Psoas muscle (tissue), 8 donors: ENCODE data around the gene APIP. TPM values are rescaled to one million over a fixed set of nuclear protein-coding genes. Genes with fewer than 3 reads are reported as not detected.

Experiments used
- ATAC-seq, 4 donors: fragments of 200-7000 bp; cut with Tn5 transposase; one replicate each; pipeline ENCODE4 v1.9.1; 2020; ENCODE audit warnings: moderate library complexity in 3 of 4, mild to moderate bottlenecking in 2 of 4
- DNase-seq, 2 donors: peaks; one replicate each; pipeline ENCODE4 v3.0.0-alpha.2; 2020
- H3K27ac ChIP-seq: fragments of 200-600 bp; one replicate; pipeline ENCODE4 v1.8.0; 2022
- H3K27me3 ChIP-seq, 3 donors: fragments of 200-600 bp in 1 of 3; one replicate each; pipeline versions ENCODE4 v1.6.1 to v1.8.0; 2013 to 2022; ENCODE audit warnings: low read length in 2 of 3, mild to moderate bottlenecking in 2 of 3, moderate library complexity in 1 of 3; ENCODE audit not compliant: insufficient read depth in 3 of 3
- H3K36me3 ChIP-seq, 2 donors: fragments of 200-600 bp in 1 of 2; one replicate each; pipeline versions ENCODE4 v1.6.1 to v1.8.0; 2013 to 2022; ENCODE audit warnings: low read depth in 1 of 2, mild to moderate bottlenecking in 1 of 2, moderate library complexity in 1 of 2; ENCODE audit not compliant: insufficient read depth in 1 of 2
- H3K4me1 ChIP-seq: fragments of 200-600 bp; one replicate; pipeline ENCODE4 v1.8.0; 2022
- H3K4me3 ChIP-seq: fragments of 200-600 bp; one replicate; pipeline ENCODE4 v1.8.0; 2022; ENCODE audit warnings: mild to moderate bottlenecking
- H3K9me3 ChIP-seq: fragments of 200-600 bp; one replicate; pipeline ENCODE4 v1.8.0; 2022
- whole genome bisulfite sequencing, 3 donors: extraction: QIAGEN DNeasy Blood & Tissue Kit; methylation state at CpG; one replicate each; pipeline versions ENCODE4 v1.1.6 to v1.1.7; 2013; 5-methylcytosine and 5-hydroxymethylcytosine counted together
- intact Hi-C, 2 donors: fragments of 100-400 bp; cut with DNase I; formaldehyde crosslinking; loops; one replicate each; pipeline versions ENCODE4 v1.11.0 to v1.14.2; 2022
- polyA plus RNA-seq, 3 donors: library from polyadenylated mRNA; stranded (reverse); fragments of 200-250 nt; gene quantifications; one replicate each; pipeline ENCODE4 v1.2.3, GENCODE V29; 2013
- total RNA-seq, 4 donors: library from RNA; stranded (reverse); fragmentation: NEBNext Ultra II Directional in 2 of 4; extraction: Animal tissue kit (Norgen Biotek cat#: 25700) in 2 of 4; gene quantifications; one replicate each; pipeline versions ENCODE4 v1.2.1 to v1.2.4, GENCODE V29; 2021 to 2023
- TF ChIP-seq, protein P1 (sequence below): fragments of 200-600 bp; IDR thresholded peaks from one replicate; pipeline ENCODE4 v1.8.0; 2022; ENCODE audit warnings: antibody characterized with exemption
- donor health status: healthy with polysubstance abuse.
- donor health status: DM: no; HTN: no; CAD: no; lungs with moderate emphysema.
- donor health status: Bipolar disorder and iron deficiency.
- donor health status: healthy.
- donor health status: DM: yes; HTN: yes; CAD: no.
- donor health status: DM: no; HTN: no; CAD: no.
- donor health status: DM: no; HTN: no; CAD: no.
- donor health status: DM: yes; HTN: yes; CAD: no.

APIP gene
- total and polyA plus RNA-seq, 7 donors = 24.1 to 47.2 (median 40.9) TPM

- intact Hi-C loops = no loop called here
- Histone ChIP-seq H3K9me3 (no peaks in the 10 kb centered on the region), H3K4me3 (no peak overlapping the region), H3K36me3 (no peaks in the 10 kb centered on the region), H3K27ac (no peak overlapping the region), H3K4me1 (peaks cover 38% of the 10 kb centered on the region), H3K27me3 (no peaks in the 10 kb centered on the region)
- TF ChIP-seq, protein P1, sequence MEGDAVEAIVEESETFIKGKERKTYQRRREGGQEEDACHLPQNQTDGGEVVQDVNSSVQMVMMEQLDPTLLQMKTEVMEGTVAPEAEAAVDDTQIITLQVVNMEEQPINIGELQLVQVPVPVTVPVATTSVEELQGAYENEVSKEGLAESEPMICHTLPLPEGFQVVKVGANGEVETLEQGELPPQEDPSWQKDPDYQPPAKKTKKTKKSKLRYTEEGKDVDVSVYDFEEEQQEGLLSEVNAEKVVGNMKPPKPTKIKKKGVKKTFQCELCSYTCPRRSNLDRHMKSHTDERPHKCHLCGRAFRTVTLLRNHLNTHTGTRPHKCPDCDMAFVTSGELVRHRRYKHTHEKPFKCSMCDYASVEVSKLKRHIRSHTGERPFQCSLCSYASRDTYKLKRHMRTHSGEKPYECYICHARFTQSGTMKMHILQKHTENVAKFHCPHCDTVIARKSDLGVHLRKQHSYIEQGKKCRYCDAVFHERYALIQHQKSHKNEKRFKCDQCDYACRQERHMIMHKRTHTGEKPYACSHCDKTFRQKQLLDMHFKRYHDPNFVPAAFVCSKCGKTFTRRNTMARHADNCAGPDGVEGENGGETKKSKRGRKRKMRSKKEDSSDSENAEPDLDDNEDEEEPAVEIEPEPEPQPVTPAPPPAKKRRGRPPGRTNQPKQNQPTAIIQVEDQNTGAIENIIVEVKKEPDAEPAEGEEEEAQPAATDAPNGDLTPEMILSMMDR = no peak
- no peak for DNase-seq
- no peak for ATAC-seq
- WGBS, 3 donors = 10 to 31% (median 18%) methylated on average over 1 of the region's 1 CpG
Measured at GRCh38 chr11:34856251-34856650, 59.9 kb downstream of the APIP start.

- Histone ChIP-seq H3K4me1 (peaks cover 33% of the 10 kb centered on the region), H3K4me3 (no peak overlapping the region), H3K9me3 (no peaks in the 10 kb centered on the region), H3K27ac (no peak overlapping the region), H3K36me3 (no peaks in the 10 kb centered on the region), H3K27me3 (no peaks in the 10 kb centered on the region)
- no peak for ATAC-seq
- intact Hi-C loops = no loop called here
- 62 to 78% (median 65%) methylated on average over 3 of the region's 3 CpGs for WGBS, 3 donors
- TF ChIP-seq, protein P1 = no peak
- DNase-seq = no peak
Measured at GRCh38 chr11:34855754-34856095, 60.5 kb downstream of the APIP start.

GRCh38 chr11:34855021-34855753, 61.0 kb downstream of the APIP start:
- Histone ChIP-seq H3K9me3 (no peaks in the 10 kb centered on the region), H3K4me1 (peaks cover 28% of the 10 kb centered on the region), H3K27me3 (no peaks in the 10 kb centered on the region), H3K27ac (no peak overlapping the region), H3K36me3 (no peaks in the 10 kb centered on the region), H3K4me3 (no peak overlapping the region)
- ATAC-seq = no peak
- WGBS, 3 donors = 80 to 91% (median 85%) methylated on average over 5 of the region's 5 CpGs
- TF ChIP-seq, protein P1 = no peak
- no peak for DNase-seq
- intact Hi-C loops = no loop called here

DNA sequence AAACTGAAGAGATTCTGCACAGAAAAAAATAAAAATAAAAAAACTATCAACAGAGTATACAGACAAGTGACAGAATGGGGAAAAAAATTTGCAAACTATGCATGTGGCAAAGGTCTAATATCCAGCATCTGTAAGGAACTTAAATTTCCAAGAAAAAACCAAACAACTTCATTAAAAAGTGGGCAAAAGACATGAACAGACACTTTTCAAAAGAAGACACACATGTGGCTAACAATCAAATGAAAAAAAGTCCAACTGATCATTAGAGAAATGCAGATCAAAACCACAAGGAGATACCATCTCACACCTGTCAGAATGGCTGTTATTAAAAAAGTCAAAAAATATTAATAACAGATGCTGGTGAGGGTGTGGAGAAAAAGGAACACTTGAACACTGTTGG, 64.3 kb downstream of the APIP start:
- H3K27me3 ChIP-seq = no peaks in the 10 kb centered on the region
- no peak for DNase-seq
- intact Hi-C loops = no loop called here
- TF ChIP-seq, protein P1 = no peak
- H3K36me3 ChIP-seq = no peaks in the 10 kb centered on the region
- H3K4me1 ChIP-seq = peaks cover 8% of the 10 kb centered on the region
- ATAC-seq = no peak
- H3K4me3 ChIP-seq = no peak overlapping the region
- H3K9me3 ChIP-seq = no peaks in the 10 kb centered on the region
- no peak overlapping the region for H3K27ac ChIP-seq

GRCh38 chr11:34850334-34850733, 65.8 kb downstream of the APIP start:
- no peaks in the 10 kb centered on the region for H3K27me3 ChIP-seq
- intact Hi-C loops = no loop called here
- H3K36me3 ChIP-seq = no peaks in the 10 kb centered on the region
- H3K9me3 ChIP-seq = no peaks in the 10 kb centered on the region
- 58 to 85% (median 71%) methylated on average over 4 of the region's 4 CpGs for WGBS, 3 donors
- no peaks in the 10 kb centered on the region for H3K4me1 ChIP-seq
- H3K4me3 ChIP-seq = no peak overlapping the region
- ATAC-seq = no peak
- TF ChIP-seq, protein P1 = no peak
- no peak overlapping the region for H3K27ac ChIP-seq
- DNase-seq = no peak
